ENCODE measurements around the gene GPBAR1. TPM values are rescaled to one million over a fixed set of nuclear protein-coding genes. Genes with fewer than 3 reads are reported as not detected.
A peak's percentile ranks its signal among the peaks of the same experiment; 100 is the strongest.

Gene GPBAR1
- total and polyA plus RNA-seq, 2 of the 8 experiments (the other 6 are each of a cell fraction or from before 2014, with no cell fraction given), result 0.32 to 0.59 TPM

GRCh38 chr2:218272531-218273212 lies 11.9 kb downstream of the GPBAR1 start (continued):
- no peak for TF ChIP-seq CHD7 (IDR thresholded peaks at IDR 0.05; ENCODE audit: insufficient replicate concordance, low read length)
- no peak for TF ChIP-seq NANOG (IDR thresholded peaks at IDR 0.05; ENCODE audit: insufficient read depth, low read depth, low read length, poor library complexity, severe bottlenecking)
- no peak for TF ChIP-seq EP300 (IDR thresholded peaks at IDR 0.05; ENCODE audit: borderline replicate concordance in 1 of 2, low read depth in 2 of 2, low read length in 2 of 2)
- TF ChIP-seq CREB1 (IDR thresholded peaks at IDR 0.05), result no peak
- 0 out of 2 replicates have a peak, but pooled peaks have one; percentile 52 for TF ChIP-seq TEAD4 (IDR thresholded peaks at IDR 0.05; ENCODE audit: low read depth, low read length)
- TF ChIP-seq JUN (IDR thresholded peaks at IDR 0.05; ENCODE audit: low read depth, low read length), result no peak
- TF ChIP-seq SIN3A (conservative IDR thresholded peaks at IDR 0.05 in 1 of 2, IDR thresholded peaks at IDR 0.05 in 1 of 2; ENCODE audit: low read depth in 1 of 2, low read length in 2 of 2), result 0 out of 4 replicates have a peak, but pooled peaks of 1 of the 2 experiments have one; percentile 37
- TF ChIP-seq SP1 (IDR thresholded peaks at IDR 0.05; ENCODE audit: low read depth, low read length), result 0 out of 2 replicates have a peak, but pooled peaks have one; percentile 20
- TF ChIP-seq FOSL1 (IDR thresholded peaks at IDR 0.05; ENCODE audit: insufficient read depth, low read depth, low read length), result no peak
- no peak for TF ChIP-seq CHD1 (IDR thresholded peaks at IDR 0.05; ENCODE audit: low read depth, low read length)
